HG03558 (cell line): ENCODE data around the gene SLC7A1.

Experiments
- ATAC-seq: cut with Tn5 transposase; IDR thresholded peaks from one replicate; pipeline ENCODE4 v1.9.1; 2021; ENCODE audit warnings: moderate number of reproducible peaks; ENCODE audit not compliant: unreplicated experiment; ENCODE audit errors: extremely low read depth

The SLC7A1 gene

DNA sequence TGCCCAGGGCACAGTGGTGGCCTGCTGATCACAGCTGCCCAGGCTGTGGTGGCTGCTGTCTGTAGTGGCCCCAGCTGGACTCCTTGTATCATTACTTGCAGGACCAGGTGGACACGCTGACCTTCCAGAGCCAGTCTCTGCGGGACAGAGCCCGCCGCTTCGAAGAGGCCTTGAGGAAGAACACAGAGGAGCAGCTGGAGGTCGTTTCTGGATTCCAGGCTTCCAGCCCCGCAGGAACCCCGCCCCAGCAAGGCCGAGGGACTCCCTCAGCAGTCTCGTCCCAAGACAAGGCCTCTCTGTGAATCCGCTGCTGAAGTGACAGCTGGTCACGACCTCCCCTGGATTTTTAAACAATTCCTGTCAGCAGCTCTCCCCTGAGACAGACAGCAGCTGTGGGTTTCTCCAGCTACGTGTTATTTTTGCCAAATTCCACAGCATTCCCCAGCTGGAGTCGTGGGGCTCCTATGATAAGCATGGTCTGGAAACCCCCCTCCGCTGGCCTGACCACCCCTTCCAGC is 98.3 kb downstream of the SLC7A1 start:
- no peak for ATAC-seq

DNA sequence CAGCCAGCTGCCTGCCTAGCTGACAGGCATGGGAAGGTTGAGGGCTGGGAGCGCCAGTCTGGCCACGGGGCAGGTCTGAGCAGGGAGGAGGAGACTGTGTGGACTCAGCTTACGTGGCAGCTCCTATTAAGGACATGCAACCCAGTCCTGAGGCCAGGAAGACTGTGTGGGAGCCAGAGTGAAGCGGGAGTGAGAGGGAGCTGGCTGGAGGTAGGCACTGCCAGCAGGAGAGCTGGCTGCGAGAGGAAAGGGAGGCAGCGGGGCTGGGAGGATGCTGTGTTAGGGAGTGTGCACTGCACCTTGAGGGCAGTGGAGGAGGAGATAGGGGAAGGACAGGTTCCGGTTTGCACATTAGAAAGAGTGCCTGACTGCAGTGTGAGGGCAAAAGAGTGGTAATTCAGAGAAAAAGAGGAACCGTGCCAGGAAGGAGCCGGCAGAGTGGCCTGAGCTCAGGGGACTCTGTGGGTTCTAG is 99.2 kb downstream of the SLC7A1 start:
- ATAC-seq, result no peak

DNA sequence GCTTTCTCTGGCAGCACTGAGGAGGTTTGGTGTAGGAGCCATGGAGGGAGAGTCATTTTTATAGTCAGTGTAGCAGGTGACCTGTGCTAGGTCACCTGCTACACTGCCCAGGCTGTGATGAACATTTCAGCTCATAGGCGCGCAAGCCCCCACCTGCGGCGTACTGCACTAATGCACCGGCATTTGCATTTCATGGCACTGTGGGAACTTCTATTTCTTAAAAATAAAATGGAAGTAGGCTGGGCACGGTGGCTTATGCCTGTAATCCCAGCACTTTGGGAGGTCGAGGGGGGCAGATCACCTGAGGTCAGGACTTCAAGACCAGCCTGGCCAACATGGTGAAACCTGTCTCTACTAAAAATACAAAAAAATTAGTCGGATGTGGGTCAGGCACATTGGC is 101.0 kb downstream of the SLC7A1 start:
- no peak for ATAC-seq

DNA sequence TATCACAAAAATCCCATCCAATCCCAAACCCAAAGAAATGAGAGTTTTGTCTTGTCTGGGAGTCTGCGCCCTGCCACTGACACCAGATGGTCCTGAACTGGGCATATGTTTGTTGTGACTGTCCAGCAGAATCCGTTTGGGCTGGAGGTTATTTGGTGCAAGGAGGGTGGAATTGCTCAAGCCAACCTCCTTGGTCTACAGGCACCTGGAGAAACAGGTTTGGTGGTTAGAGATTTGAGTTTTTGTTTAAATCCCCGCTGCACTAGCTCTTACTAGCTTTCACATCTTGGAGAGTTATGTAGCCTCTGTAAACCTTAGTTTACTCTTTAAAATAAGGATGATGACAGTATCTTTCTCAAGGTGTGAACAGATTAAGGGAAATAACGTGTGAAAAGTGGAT is 101.7 kb downstream of the SLC7A1 start:
- no peak for ATAC-seq

DNA sequence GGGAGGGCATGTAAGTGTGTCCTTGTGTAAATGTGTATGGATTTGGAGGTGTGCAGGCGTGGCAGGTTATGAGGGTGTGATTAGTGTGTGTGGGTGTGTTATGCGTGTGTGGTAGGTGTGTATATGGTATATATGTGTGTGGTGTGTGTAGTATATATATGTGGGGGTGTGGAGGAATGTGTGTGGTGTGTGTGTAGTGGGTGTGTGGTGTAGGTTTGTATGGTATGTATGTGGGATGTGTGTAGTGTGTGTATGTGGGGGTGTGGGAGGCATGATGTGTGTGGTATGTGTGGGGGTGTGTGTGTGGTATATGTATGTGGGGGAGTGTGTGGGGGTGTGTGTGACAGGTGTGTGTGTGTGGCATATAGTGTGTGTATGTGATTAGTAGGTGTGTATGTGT is 104.2 kb downstream of the SLC7A1 start:
- ATAC-seq, result no peak

DNA sequence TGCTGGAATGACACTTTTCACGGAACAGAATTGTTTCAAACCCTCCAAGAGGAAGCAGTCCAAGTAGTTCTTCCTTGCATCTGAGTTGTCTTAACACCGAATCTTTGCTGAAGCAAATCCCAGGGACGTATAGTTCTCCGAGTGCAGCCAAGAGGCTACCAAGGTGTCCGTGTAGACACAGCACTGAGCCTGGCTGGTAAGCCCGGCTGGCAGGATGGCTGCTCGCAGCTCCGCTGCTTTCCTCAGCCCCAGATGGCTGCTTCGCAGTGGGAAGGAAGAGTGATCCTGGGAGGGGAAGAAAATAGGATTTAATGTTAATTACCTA is 105.0 kb downstream of the SLC7A1 start:
- ATAC-seq, result no peak

DNA sequence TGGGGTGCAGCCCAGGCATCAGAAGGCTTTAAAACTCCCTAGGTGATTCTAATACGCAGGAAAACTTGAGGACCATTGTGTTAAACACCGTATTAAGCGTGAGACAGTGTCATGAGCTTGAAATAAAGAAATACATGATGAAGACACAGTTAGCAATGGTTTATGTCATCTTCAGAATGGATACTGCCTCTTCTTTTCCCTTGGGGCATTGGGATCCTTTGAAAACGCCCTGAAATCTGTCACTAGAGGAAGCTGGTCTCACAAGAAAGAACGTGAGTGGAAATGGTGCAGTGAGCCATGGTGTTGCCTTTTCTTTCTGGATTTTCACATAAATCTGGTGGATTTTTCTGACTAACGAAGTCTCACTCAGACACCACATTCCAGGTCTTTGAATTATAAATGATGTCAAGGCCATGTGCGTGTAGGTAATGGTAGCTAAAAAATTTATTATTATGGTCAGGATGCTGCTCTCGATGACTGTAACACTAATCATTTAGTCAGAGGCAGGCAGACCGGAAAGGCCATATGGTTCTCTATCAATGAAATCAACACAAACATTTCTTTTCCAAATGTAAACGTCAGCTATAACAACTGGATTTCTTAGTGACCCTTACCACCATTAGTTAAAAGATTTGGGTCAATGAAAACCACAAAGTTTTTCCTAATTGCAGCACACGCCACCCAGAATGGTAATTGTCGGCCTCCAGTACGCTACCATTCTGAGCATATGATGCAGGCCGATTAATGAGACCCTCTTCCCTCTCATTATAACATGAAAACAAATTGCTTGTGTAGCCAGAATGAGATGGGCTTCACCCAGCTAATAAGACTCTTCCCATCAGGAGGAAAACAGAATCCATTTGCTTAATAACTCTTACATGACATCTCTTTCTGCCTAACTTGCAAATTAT is 105.6 kb downstream of the SLC7A1 start:
- no peak for ATAC-seq

DNA sequence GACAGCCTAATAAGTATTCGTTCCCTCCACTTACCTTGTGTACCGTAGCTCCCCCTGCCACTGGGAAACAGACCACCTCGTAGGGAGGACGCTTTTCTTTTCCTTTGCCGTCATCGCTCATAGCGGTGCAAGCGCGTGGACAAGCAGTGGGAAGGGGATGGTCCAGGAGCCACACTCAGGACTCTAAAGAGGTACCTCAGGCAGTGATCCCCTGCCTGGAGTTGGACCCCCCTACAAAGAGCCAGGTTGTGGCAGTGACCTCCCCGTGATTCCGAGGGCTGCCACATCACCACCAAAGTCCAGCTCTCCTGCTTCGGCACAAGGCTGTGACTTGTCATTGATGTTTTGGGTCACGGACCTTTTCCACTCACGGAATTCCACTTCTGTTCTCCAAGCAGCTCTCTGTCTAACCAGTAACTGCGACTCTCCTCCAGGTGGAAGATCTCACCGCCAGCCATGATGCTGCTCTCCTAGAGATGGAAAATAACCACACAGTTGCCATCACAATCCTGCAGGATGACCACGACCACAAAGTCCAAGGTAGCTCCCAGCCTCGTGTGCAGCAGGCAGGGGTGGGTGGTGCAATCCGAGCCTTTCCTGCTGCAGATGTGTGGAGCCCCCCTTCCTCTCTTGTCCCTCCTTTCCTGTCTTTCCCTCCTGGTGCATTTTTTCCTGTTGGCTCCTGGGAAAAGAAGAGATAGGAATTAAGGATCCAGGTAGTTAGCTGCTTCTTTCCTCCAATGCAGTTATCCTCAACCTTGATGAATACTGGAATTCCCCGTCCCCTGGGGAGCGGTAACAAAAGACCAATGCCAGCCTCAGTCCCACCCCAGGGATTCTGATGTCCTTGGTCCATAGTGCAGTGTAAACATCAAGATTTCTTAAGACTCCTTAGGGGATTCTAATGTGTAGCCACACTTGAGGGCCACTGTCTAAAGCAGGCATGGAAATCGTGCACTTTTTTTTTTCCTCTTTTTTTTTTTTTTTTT is 107.7 kb downstream of the SLC7A1 start:
- no peak for ATAC-seq

DNA sequence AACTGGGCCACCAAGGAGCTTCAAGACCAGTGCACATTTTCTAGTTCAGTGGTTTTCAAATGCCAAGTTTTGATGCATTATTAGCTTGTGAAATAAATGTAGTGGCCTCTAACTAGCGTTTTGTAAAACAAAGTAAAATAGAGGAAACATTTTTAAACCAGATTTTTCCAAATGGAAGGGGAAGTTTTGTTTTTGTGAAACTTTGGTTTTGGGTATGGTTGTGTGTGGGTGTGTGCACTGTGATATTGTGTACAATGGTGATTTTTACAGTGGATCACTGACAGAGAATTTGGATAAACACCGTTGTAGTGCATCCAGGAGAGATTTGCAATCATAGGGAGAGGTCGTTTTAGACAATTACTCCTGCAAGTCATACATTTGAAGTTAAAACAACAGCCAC is 108.9 kb downstream of the SLC7A1 start:
- ATAC-seq, result no peak

DNA sequence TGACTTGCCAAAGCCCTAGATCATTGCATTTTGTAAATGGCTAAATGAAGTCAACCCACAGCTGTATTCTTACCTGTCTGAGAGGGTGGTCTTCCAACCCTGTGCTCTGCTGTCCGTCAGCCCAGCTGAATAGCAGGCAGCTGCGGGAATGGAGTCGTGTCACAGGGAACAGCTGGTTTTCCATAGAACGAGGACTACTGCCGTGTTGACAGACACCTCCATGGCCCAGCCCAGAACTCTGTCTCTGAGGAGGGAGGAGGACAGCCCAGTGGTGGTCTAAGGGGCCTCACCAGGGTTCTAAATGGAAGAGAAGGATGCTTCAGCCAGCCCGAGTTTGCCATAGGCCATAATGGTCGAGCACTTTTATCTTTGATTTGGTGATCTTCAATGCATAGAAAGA is 110.7 kb downstream of the SLC7A1 start:
- no peak for ATAC-seq

DNA sequence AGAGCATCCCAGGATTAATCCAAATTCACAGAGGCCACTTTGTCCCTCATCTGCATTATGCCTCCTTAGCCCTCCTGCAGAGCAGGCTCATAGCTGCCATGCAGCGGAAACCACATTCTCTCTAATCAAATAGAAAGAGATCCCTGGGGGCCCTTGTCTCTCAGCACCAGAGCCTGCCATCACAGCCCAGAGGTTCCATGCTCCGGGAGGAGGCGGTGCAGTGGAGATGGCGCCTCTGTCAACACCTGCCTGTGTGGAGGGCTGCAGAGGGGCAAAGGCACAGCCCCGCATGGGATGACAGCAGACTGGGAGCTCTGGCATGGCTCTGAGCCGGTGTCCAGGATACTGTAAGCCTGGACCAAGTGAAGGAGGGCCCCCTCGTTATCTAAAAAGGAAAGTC is 111.3 kb downstream of the SLC7A1 start:
- no peak for ATAC-seq

DNA sequence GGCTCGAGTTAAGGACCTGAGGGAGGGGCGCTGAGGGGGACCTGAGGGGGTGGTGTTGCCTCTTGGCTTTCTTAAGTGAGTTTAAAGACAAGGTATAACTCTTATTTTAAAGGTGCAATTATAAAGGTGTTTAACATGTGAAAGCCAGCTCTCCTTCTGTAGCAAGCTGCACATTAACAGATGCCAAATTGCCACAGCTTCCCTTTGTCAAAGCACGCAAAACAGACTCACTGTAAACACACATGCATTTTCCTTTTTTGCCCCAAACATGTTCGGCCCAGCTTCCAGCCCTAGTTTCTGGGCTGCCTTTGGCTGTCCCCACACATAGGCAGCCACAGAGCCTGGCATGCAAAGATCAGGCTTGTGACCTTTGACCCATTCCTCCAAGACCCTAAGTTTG is 111.9 kb downstream of the SLC7A1 start:
- no peak for ATAC-seq

DNA sequence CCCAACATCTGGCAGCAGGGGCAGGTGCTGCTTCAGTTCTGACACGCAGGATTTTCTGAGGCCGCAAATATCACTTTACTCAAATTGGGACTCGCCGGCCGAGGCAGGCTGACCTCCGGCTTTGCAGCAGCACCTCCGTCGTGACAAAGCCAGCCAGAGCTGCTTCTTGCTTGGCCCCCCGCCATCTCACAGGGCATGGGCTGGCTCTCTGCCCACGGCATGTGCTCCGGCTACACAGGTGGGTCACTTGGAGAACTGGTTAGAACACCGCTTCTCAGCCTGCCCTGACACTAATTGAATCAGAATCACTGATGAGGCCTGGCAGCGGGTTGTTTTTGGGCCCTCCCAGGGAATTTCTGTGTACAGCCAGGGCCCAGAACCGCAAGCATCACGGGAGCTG is 112.3 kb downstream of the SLC7A1 start:
- ATAC-seq, result no peak

DNA sequence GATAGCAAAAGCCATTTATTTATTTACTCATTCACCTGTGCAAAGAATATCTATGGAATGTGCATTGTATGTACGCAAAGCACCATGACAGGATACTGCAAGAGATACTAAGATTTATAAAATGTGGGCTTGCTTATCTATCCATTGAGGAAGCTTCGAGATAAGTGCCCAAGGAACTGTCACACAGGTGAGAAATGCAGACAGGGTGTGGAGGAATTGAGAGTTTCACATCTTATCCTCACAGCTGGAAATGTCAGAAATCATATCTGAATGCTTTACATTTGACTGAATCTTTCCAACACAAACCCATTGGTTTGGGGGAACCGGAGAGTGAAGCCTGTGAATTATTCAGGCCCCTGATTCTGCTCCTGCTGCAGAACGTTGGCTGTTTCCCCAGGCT is 113.0 kb downstream of the SLC7A1 start:
- ATAC-seq, result no peak

DNA sequence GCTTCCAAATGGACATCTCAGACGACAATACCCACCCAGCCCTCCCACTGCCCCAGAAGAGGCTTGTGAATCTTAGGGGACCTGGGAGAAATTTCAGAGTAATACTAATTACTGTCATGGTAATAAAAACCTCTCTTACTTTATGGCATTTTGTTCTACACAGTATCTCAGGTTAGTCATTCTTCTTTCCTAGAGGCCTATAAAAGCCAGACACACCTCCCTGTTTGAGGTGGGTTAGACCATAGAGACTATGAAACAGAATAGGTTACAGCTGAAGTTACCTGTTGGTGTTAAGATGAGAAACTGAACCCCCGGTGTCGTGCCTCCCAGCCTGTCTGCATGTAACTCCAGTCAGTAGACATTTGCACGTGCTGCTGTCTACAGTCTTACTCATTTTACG is 113.9 kb downstream of the SLC7A1 start:
- no peak for ATAC-seq

DNA sequence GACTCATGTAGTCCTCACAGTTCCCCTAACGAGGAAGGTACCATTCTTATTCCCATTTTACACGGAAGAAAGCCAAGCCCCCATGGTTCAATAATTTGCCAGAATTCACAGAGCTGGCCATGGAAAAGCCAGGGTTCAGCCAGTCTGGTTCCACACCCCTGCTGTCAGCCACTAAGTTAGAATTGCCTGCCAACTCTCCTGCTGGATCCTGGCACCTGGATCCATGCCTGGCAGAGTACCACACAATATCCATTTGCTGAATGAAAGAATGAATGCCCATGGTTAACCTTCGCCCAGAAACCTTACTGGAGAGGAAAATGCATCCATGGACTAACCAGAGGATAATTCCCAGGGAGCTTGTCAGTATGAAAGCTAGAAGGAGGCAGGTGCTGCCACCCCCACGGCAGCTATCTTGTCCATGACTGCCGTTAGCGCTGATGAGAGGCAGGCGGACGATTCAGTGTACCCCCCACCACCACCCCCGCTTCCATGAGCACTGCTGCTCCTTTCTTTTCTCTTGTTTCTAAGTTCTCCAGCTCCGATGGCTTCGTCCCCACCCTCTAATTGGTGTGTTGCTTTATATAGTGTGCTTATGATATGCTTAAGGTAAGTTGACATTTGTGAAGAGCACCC is 114.5 kb downstream of the SLC7A1 start:
- ATAC-seq, result no peak

DNA sequence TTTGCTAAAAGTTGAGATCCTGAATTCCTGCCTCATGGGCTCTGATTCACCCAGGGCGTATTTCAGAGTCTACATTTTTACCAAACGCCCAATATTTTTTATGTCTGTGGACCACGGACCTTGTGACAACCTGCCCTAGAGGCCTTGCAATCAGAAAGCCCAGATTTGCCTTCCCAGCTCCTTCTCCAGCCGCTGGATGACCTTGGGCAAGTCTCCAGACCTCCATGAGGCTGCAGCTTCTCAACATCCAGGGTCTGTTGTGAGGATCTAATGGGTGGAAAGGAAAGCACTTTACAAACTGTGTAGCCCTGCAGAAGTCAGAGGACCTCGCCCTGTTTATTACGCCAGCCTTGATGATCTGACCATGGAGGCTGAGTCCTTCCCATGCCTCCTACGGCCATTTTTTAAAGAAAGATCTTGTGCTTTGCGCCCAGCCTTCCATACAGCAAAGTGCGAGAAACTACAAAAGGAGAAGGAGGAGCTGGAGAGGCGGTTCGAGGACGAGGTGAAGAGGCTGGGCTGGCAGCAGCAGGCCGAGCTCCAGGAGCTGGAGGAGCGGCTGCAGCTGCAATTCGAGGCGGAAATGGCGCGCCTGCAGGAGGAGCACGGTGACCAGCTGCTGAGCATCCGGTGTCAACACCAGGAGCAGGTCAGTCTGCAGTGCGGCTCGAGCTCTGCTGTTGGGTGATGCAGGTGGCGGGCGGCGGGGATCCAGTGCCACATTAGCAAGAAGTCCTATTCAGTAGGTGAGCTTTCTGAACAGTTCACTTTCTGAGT is 115.6 kb downstream of the SLC7A1 start:
- ATAC-seq, result no peak

DNA sequence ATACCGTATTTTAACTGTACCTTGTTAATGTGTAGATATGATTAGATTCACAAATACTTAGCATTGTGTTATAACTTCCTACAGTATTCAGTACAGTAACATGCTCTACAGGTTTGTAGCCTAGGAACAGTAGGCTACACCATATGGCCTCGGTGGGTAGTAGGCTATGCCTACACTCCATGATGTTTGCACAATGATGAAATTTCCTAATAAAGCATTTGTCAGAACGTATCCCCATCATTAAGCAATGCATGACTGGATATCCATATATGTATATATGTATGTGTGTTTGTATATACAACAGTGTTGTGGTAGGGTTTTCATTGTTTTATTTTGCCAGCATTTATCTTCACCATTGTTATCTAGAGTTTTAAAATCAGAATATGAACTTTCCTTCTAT is 119.4 kb downstream of the SLC7A1 start:
- no peak for ATAC-seq

DNA sequence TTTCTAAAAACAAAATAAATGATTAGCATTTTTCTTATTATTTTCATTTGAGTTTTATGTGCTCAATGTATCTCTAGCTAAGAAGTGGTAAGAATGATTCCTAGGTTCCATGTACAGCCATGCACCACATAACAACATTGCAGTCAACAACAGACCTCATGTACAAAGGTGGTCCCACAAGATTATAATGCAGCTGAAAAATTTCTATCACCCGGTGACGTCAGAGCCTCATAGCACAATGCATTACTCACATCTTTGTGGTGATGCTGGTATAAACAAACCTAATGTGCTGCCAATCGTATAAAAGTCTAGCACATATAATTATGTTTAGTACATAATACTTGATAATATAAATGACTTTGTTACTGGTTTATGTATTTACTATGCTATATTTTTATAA is 120.5 kb downstream of the SLC7A1 start:
- ATAC-seq, result no peak

DNA sequence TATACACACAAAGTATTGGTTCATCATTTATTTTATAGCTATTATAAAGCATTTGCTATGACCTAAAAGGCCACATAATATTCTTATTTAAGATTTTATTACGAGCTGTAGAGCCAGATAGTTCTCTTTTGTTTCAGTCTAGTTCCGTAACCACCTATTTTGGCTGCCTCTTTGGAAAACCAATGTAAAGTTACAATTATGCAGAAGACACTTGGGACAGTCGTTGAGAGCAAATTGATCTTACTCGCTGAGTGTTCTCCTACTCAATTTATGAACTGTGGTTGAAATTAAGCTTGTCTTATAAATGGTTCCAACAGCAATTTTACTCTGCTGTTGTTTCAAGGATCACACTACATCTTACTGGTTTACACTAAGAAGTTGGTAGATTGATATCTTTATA is 122.3 kb downstream of the SLC7A1 start:
- no peak for ATAC-seq
